Measurements from ENCODE around the gene MAPT. TPM values are rescaled to one million over a fixed set of nuclear protein-coding genes. Genes with fewer than 3 reads are reported as not detected.

Gene MAPT
- polyA plus RNA-seq, 3 donors = 0.04 TPM; not detected in 2

- intact Hi-C loops (cut with micrococcal nuclease) = loop anchor here in 1 of 2 donors (10.0 kb wide), 1 partner anchor 368 kb away; no protein-coding TSS in a partner anchor
- H3K4me3 ChIP-seq (replicated peaks in 1 of 3; ENCODE audit: low read depth in 2 of 3, low read length in 3 of 3) = no peak overlapping the region
- H3K27me3 Mint-ChIP-seq (ENCODE audit: low read depth in 3 of 3) = peaks cover 53 to 85% (median 66%) of the 10 kb centered on the region in 3 donors
Observed at GRCh38 chr17:45896803-45897693, 2.7 kb downstream of the MAPT start.

More at GRCh38 chr17:45896803-45897693, 2.7 kb downstream of the MAPT start:
- DNase-seq = no peak
- H3K27me3 ChIP-seq (ENCODE audit: control insufficient read depth in 2 of 2, insufficient read depth in 2 of 2, low read length in 2 of 2) = peaks cover 31 to 73% of the 10 kb centered on the region in 2 donors
- TF ChIP-seq CTCF (IDR thresholded peaks at IDR 0.05) = no peak
- H3K9ac ChIP-seq (ENCODE audit: insufficient read depth, low read length, poor library complexity, severe bottlenecking) = no peak overlapping the region
- H2AFZ ChIP-seq (ENCODE audit: insufficient read depth, low read depth, low read length, poor library complexity, severe bottlenecking) = no peak overlapping the region
- 4% methylated on average over 63 of the region's 67 CpGs for WGBS (ENCODE audit: insufficient coverage)
- H3K4me1 ChIP-seq (ENCODE audit: control insufficient read depth in 1 of 2, insufficient read depth in 2 of 2, low read length in 2 of 2) = peaks cover 19 to 26% of the 10 kb centered on the region in 2 donors
- Mint-ChIP-seq H3K9me3 (peaks cover 2 to 20% (median 9%) of the 10 kb centered on the region in 7 donors), H3K27ac (no peak overlapping the region), H3K4me1 (peaks cover 16% of the 10 kb centered on the region), H3K36me3 (peaks cover 0 to 4% of the 10 kb centered on the region in 2 donors), H3K4me3 (peak overlapping the region in 1 of 2 donors; percentile 54)
- H3K36me3 ChIP-seq (replicated peaks in 1 of 2; ENCODE audit: control insufficient read depth in 1 of 2, insufficient read depth in 2 of 2, low read length in 2 of 2) = no peaks in the 10 kb centered on the region
- no peak overlapping the region for H3K4me2 ChIP-seq (replicated peaks; ENCODE audit: extremely low read depth, low read length, poor library complexity, severe bottlenecking)
- H4K20me1 ChIP-seq (ENCODE audit: insufficient read depth, low read length) = no peaks in the 10 kb centered on the region
- H3K27ac ChIP-seq (ENCODE audit: low read depth in 1 of 2, low read length in 2 of 2) = no peak overlapping the region
- no peaks in the 10 kb centered on the region for H3K79me2 ChIP-seq (ENCODE audit: insufficient read depth, low read length)
- peaks cover 0 to 7% of the 10 kb centered on the region in 2 donors for H3K9me3 ChIP-seq (replicated peaks in 1 of 2; ENCODE audit: control insufficient read depth in 1 of 2, insufficient read depth in 1 of 2, low read length in 2 of 2)
